Gastroesophageal sphincter (tissue), 3 donors: ENCODE data around the gene DCPS.

ENCODE experiments used
- CTCF ChIP-seq, 4 experiments: fragments of 200-600 bp in 2 of 4; fragments of 450-650 bp in 2 of 4; sonication (generic) in 1 of 4; IDR thresholded peaks; one replicate each; pipeline ENCODE4 v1.5.1; 2017 to 2019; ENCODE audit warnings: antibody characterized with exemption in 4 of 4, mild to moderate bottlenecking in 2 of 4, moderate library complexity in 2 of 4
- EP300 ChIP-seq: sonication (generic); formaldehyde crosslinking; IDR thresholded peaks from one replicate; pipeline ENCODE4 v1.6.1; 2017; ENCODE audit warnings: antibody characterized with exemption, mild to moderate bottlenecking
- POLR2A ChIP-seq, 2 donors: fragments of 450-650 bp; IDR thresholded peaks; one replicate each; pipeline ENCODE4 v1.6.1; 2017; ENCODE audit warnings: antibody characterized with exemption in 2 of 2, mild to moderate bottlenecking in 2 of 2, moderate library complexity in 1 of 2
- POLR2AphosphoS5 ChIP-seq: sonication (generic); formaldehyde crosslinking; IDR thresholded peaks from one replicate; pipeline ENCODE4 v1.6.1; 2017; ENCODE audit warnings: antibody characterized with exemption

- TF ChIP-seq CTCF (IDR thresholded peaks at IDR 0.05) (peak in 1 of 4 experiments; percentile 7), EP300 (no peak), POLR2A (IDR thresholded peaks at IDR 0.05) (peak; percentile 36 to 53), POLR2AphosphoS5 (no peak)
Measured at GRCh38 chr11:126355324-126355925, 51.6 kb downstream of the DCPS start, which contains the start of gene ST3GAL4.
